HG02970 (cell line): ENCODE measurements around the gene TMEM234.

Source experiments
- ATAC-seq: cut with Tn5 transposase; IDR thresholded peaks from one replicate; pipeline ENCODE4 v1.9.1; 2021; ENCODE audit warnings: mild to moderate bottlenecking, moderate library complexity, moderate number of reproducible peaks; ENCODE audit not compliant: unreplicated experiment, low FRiP score

Gene TMEM234

GRCh38 chr1:32240140-32240951, 18.2 kb upstream of the TMEM234 start:
- no peak for ATAC-seq

- ATAC-seq: no peak
Observed at GRCh38 chr1:32239790-32240139, 17.6 kb upstream of the TMEM234 start.

- no peak for ATAC-seq
Observed at GRCh38 chr1:32239337-32239736, 17.2 kb upstream of the TMEM234 start.

- no peak for ATAC-seq
Observed at GRCh38 chr1:32234792-32235191, 12.6 kb upstream of the TMEM234 start.

- ATAC-seq: no peak
Observed at GRCh38 chr1:32232558-32233304, 10.6 kb upstream of the TMEM234 start.

GRCh38 chr1:32231843-32232432, 9.8 kb upstream of the TMEM234 start:
- no peak for ATAC-seq

GRCh38 chr1:32228771-32229170, 6.6 kb upstream of the TMEM234 start:
- no peak for ATAC-seq

GRCh38 chr1:32224285-32224684, 2.1 kb upstream of the TMEM234 start:
- no peak for ATAC-seq

- no peak for ATAC-seq
Observed at GRCh38 chr1:32223683-32224082, 1.5 kb upstream of the TMEM234 start.

GRCh38 chr1:32221581-32221979, 573 bp downstream of the TMEM234 start:
- ATAC-seq: no peak

- ATAC-seq: no peak
Observed at GRCh38 chr1:32220746-32221580, 1.2 kb downstream of the TMEM234 start.

GRCh38 chr1:32219022-32219421, 3.1 kb downstream of the TMEM234 start:
- ATAC-seq: no peak

- ATAC-seq: no peak
Observed at GRCh38 chr1:32216566-32216965, 5.6 kb downstream of the TMEM234 start.

- no peak for ATAC-seq
Observed at GRCh38 chr1:32215629-32216480, 6.3 kb downstream of the TMEM234 start.

GRCh38 chr1:32208891-32209328, 13.2 kb downstream of the TMEM234 start, which contains the start of gene DCDC2B:
DCDC2B (plus strand) TSS chr1:32209089; CDS start chr1:32209094, 5 bp downstream.
- ATAC-seq: no peak

- ATAC-seq: no peak
Observed at GRCh38 chr1:32208469-32208868, 13.7 kb downstream of the TMEM234 start.

- peak; percentile 38 for ATAC-seq
Observed at GRCh38 chr1:32205401-32206370, 16.5 kb downstream of the TMEM234 start, which contains the start of gene IQCC. IQCC (plus strand) TSS chr1:32205671; CDS start chr1:32205682, 11 bp downstream.

- no peak for ATAC-seq
Observed at GRCh38 chr1:32204943-32205361, 17.2 kb downstream of the TMEM234 start.
